Putamen (tissue), 1 donor: Measurements from ENCODE around the gene CPA5.
"Not testable (repeated sequence)": the region's sequence is repeated elsewhere in the genome, so short reads cannot be mapped to it uniquely, and the experiment has no call there.

ENCODE experiments used
- DNase-seq: peaks from one replicate; pipeline ENCODE4 v3.0.0-alpha.2; 2016; ENCODE audit warnings: low spot score

The CPA5 gene

GRCh38 chr7:130344271-130344866 lies at the start of gene CPA5:
Gene CPA5 (plus strand): TSS chr7:130344816. CDS start chr7:130346486, 1,670 bp downstream.
- DNase-seq = no peak

- no peak for DNase-seq
Observed at GRCh38 chr7:130296221-130296951, 48.2 kb upstream of the CPA5 start.

GRCh38 chr7:130297628-130298543 lies 46.7 kb upstream of the CPA5 start:
- DNase-seq = no peak

- DNase-seq = no peak
Observed at GRCh38 chr7:130298544-130299326, 45.9 kb upstream of the CPA5 start.

GRCh38 chr7:130299866-130300265 lies 44.8 kb upstream of the CPA5 start:
- DNase-seq = no peak

GRCh38 chr7:130301501-130302020 lies 43.1 kb upstream of the CPA5 start:
- no peak for DNase-seq

GRCh38 chr7:130302649-130303048 lies 42.0 kb upstream of the CPA5 start:
- no peak for DNase-seq

- no peak for DNase-seq
Observed at GRCh38 chr7:130303127-130303526, 41.5 kb upstream of the CPA5 start.

GRCh38 chr7:130303551-130303950 lies 41.1 kb upstream of the CPA5 start:
- DNase-seq = no peak

GRCh38 chr7:130303982-130304381 lies 40.6 kb upstream of the CPA5 start:
- no peak for DNase-seq

- no peak for DNase-seq
Observed at GRCh38 chr7:130304878-130305277, 39.7 kb upstream of the CPA5 start.

GRCh38 chr7:130305433-130306042 lies 39.1 kb upstream of the CPA5 start:
- DNase-seq = no peak

- no peak for DNase-seq
Observed at GRCh38 chr7:130309986-130310385, 34.6 kb upstream of the CPA5 start.

GRCh38 chr7:130314305-130314704 lies 30.3 kb upstream of the CPA5 start:
- no peak for DNase-seq

GRCh38 chr7:130319541-130319940 lies 25.1 kb upstream of the CPA5 start:
- DNase-seq = no peak

- not testable (repeated sequence) for DNase-seq
Observed at GRCh38 chr7:130321542-130322229, 22.9 kb upstream of the CPA5 start.

GRCh38 chr7:130322615-130323014 lies 22.0 kb upstream of the CPA5 start:
- DNase-seq = no peak

- DNase-seq = no peak
Observed at GRCh38 chr7:130324306-130324943, 20.2 kb upstream of the CPA5 start.

GRCh38 chr7:130329681-130330080 lies 14.9 kb upstream of the CPA5 start:
- no peak for DNase-seq
